NCI-H748 treated with DMSO at 0.1 percent for 48 hours (cell line): ENCODE results near the gene BBS1.
"Not testable (repeated sequence)": the region's sequence is repeated elsewhere in the genome, so short reads cannot be mapped to it uniquely, and the experiment has no call there.

Experiments used
- DNase-seq: peaks from one replicate; lab custom pipeline; 2025; lab: John Stamatoyannopoulos, UW

BBS1 gene

DNA sequence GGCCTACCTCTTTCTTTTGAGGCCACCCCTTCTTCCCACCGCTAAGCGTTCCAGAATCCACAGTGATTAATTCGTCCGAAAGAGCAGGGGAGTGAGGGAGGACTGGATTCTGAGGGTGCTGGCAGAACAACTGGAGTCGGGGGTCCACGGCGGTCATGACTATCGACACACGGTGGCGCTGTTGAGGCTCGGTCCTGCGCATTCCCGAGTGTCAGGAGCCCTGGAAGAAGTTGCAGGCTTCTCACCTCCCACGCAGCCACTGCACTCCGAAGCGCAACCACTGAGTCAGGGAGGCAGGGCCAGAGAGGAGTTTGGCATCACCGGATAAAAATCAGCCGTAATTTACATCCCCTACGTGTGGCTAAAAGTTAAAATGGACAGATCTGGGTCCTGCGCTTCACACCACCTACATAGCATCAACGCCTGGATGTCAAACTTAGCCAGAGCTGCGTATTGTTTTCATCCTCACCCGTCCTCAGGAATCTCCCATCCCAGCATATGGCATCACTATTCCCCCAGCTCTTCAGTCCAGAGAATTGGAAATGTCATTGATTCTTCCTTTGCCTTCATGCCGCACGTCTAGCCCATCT, 68.7 kb downstream of the BBS1 start:
- DNase-seq = peak; percentile 21

DNA sequence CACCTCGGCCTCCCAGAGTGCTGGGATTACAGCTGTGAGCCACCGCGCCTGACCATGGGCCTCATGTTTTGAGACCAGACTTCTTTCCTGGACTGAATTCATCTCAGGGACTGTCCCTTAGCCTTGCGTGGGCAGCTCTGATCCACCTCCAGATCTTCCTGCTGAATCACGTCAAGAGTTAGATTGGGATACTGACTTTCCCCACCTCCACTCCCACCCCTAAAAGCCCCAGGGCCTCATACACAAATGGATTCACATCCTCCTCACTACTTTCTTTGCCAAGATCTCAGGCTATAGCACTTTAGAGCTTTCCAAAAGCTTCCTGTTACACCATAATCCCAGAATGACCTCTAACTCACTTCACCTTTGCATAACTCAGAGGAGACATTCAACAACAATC, 70.4 kb downstream of the BBS1 start:
- no peak for DNase-seq

GRCh38 chr11:66581261-66581660, 70.8 kb downstream of the BBS1 start:
- DNase-seq = no peak

DNA sequence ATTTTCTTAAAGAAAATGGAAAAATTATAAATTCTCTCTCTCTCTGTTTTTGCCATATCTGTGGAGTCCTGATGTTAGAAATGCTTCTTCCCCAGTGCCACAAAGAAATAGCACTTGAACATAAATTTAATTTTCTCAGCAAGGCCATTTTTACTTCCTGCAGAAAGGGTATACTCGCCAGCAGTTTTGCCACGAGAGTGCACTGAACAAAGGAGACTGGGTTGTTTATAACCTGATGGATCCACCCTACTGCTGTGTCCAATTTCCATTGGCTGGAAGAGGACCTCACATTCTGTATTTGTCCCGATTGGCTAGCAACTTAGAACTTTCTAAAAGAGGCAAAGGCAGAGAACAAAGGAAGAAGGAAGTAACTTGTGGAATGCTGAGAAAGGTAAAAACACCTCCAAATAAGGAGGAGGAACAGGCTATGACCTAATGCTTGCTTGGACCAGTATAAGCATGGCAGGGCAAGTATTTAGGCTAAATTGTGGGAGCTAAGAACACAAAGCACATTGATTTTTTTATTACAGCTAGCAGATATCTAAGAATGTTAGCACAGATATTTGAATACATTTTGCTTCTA, 72.2 kb downstream of the BBS1 start:
- not testable (repeated sequence) for DNase-seq
